K562 (cell line): ENCODE data around the gene GPX5. TPM values are rescaled to one million over a fixed set of nuclear protein-coding genes. Genes with fewer than 3 reads are reported as not detected.

Source experiments
- CCNT2 ChIP-seq: IDR thresholded peaks from 2 replicates; pipeline ENCODE4 v1.6.1; 2011; ENCODE audit warnings: borderline replicate concordance, low read depth, mild to moderate bottlenecking, moderate library complexity, mixed read lengths, low read length; ENCODE audit not compliant: insufficient read length; ENCODE audit errors: extremely low read depth
- CEBPB ChIP-seq: fragments of 450-650 bp; IDR thresholded peaks from 2 replicates; pipeline ENCODE4 v1.6.1; 2016; ENCODE audit warnings: missing genetic modification characterization, missing compliant biosample characterization
- DMBX1 ChIP-seq: fragments of 250-450 bp; sonication (Bioruptor Pico); IDR thresholded peaks from 2 replicates; pipeline ENCODE4 v1.8.0; 2022; ENCODE audit warnings: inconsistent platforms, mild to moderate bottlenecking, moderate library complexity, borderline replicate concordance
- DNMT1 ChIP-seq: fragments of 450-650 bp; IDR thresholded peaks from 2 replicates; pipeline ENCODE4 v1.6.1; 2016; ENCODE audit warnings: antibody characterized with exemption, mild to moderate bottlenecking
- FUS ChIP-seq: fragments of 200-400 bp; formaldehyde crosslinking; optimal IDR thresholded peaks from 2 replicates; pipeline ENCODE3; 2017; ENCODE audit warnings: low read depth, low read length
- GTF2A2 ChIP-seq: IDR thresholded peaks from 2 replicates; pipeline ENCODE4 v1.6.1; 2016; ENCODE audit warnings: mild to moderate bottlenecking, missing genetic modification characterization, missing compliant biosample characterization
- HES1 ChIP-seq: fragments of 450-650 bp; IDR thresholded peaks from 2 replicates; pipeline ENCODE4 v1.6.1; 2016; ENCODE audit warnings: low read depth, mild to moderate bottlenecking, moderate library complexity
- HEY1 ChIP-seq: fragments of 250-450 bp; sonication (Bioruptor Pico); IDR thresholded peaks from 2 replicates; pipeline ENCODE4 v1.5.0; 2020; ENCODE audit warnings: mild to moderate bottlenecking, moderate library complexity, borderline replicate concordance
- KDM5B ChIP-seq: fragments of 200-600 bp; sonication (generic); IDR thresholded peaks from 2 replicates; pipeline ENCODE4 v1.6.1; 2012; ENCODE audit warnings: low read depth, mild to moderate bottlenecking, moderate library complexity, low read length, control low read depth, inconsistent platforms; ENCODE audit not compliant: insufficient replicate concordance
- KHSRP ChIP-seq: fragments of 450-650 bp; IDR thresholded peaks from 2 replicates; pipeline ENCODE4 v1.6.1; 2017
- KLF16 ChIP-seq: IDR thresholded peaks from 2 replicates; pipeline ENCODE4 v1.6.1; 2016; ENCODE audit warnings: antibody characterized with exemption
- MCM7 ChIP-seq, 2 experiments: fragments of 450-650 bp; IDR thresholded peaks; 2 replicates each; pipeline ENCODE4 v1.6.1; 2016 to 2018
- MTF1 ChIP-seq: fragments of 250-450 bp; sonication (Bioruptor Pico); IDR thresholded peaks from 2 replicates; pipeline ENCODE4 v1.9.0; 2021; ENCODE audit warnings: moderate library complexity, mild to moderate bottlenecking, inconsistent platforms, borderline replicate concordance
- MYNN ChIP-seq, 2 experiments: sonication (generic); formaldehyde crosslinking in 1 of 2; IDR thresholded peaks; 2 replicates each; pipeline versions ENCODE4 v1.5.0 to v1.6.1; 2016 to 2020; ENCODE audit warnings: antibody characterized with exemption in 1 of 2, missing genetic modification reagents in 1 of 2
- NBN ChIP-seq: fragments of 450-650 bp; IDR thresholded peaks from 2 replicates; pipeline ENCODE4 v1.6.1; 2016; ENCODE audit warnings: low read depth, mild to moderate bottlenecking
- NR4A1 ChIP-seq, 2 experiments: fragments of 250-450 bp in 1 of 2; fragments of 450-650 bp in 1 of 2; sonication (Bioruptor Pico) in 1 of 2; IDR thresholded peaks; 2 replicates each; pipeline versions ENCODE4 v1.4.0 to v1.6.1; 2016 to 2020; ENCODE audit warnings: mild to moderate bottlenecking in 2 of 2, missing compliant biosample characterization in 1 of 2, missing genetic modification characterization in 1 of 2, moderate library complexity in 1 of 2
- PPARD ChIP-seq: fragments of 250-450 bp; sonication (Bioruptor Pico); IDR thresholded peaks from 2 replicates; pipeline ENCODE4 v1.8.0; 2022; ENCODE audit warnings: inconsistent platforms, mild to moderate bottlenecking, moderate library complexity
- PTRF ChIP-seq: fragments of 450-650 bp; IDR thresholded peaks from 2 replicates; pipeline ENCODE4 v1.6.1; 2016; ENCODE audit warnings: mild to moderate bottlenecking, missing genetic modification characterization, missing compliant biosample characterization
- RB1 ChIP-seq: fragments of 450-650 bp; IDR thresholded peaks from 2 replicates; pipeline ENCODE4 v1.6.1; 2017; ENCODE audit warnings: low read depth, mild to moderate bottlenecking
- SREBF1 ChIP-seq: fragments of 150-350 bp; IDR thresholded peaks from 2 replicates; pipeline ENCODE4 v1.6.1; 2014; ENCODE audit warnings: antibody characterized with exemption, low read depth, low read length, borderline replicate concordance
- STAT5B ChIP-seq: fragments of 250-450 bp; sonication (Bioruptor Pico); IDR thresholded peaks from 2 replicates; pipeline ENCODE4 v1.8.0; 2021; ENCODE audit warnings: mild to moderate bottlenecking, inconsistent platforms
- THRA ChIP-seq: fragments of 450-650 bp; IDR thresholded peaks from 2 replicates; pipeline ENCODE4 v1.6.1; 2017; ENCODE audit warnings: mild to moderate bottlenecking, moderate library complexity
- USF2 ChIP-seq: sonication (generic); formaldehyde crosslinking; IDR thresholded peaks from 2 replicates; pipeline ENCODE4 v1.5.0; 2020; ENCODE audit warnings: missing genetic modification reagents
- ZBTB1 ChIP-seq: sonication (generic); formaldehyde crosslinking; IDR thresholded peaks from 2 replicates; pipeline ENCODE4 v1.8.1; 2023; ENCODE audit warnings: missing genetic modification reagents, low read depth, mild to moderate bottlenecking, borderline replicate concordance
- ZC3H11A ChIP-seq: IDR thresholded peaks from 2 replicates; pipeline ENCODE4 v1.6.1; 2012; ENCODE audit warnings: low read depth, low read length, improper control_type of control experiment
- ZFX ChIP-seq: sonication (generic); formaldehyde crosslinking; IDR thresholded peaks from 2 replicates; pipeline ENCODE4 v1.8.0; 2022; ENCODE audit warnings: mild to moderate bottlenecking, missing genetic modification reagents, moderate library complexity
- ZNF12 ChIP-seq: sonication (generic); formaldehyde crosslinking; IDR thresholded peaks from 2 replicates; pipeline ENCODE4 v1.4.0; 2020; ENCODE audit warnings: mild to moderate bottlenecking, missing genetic modification reagents
- ZNF140 ChIP-seq: fragments of 250-450 bp; sonication (Bioruptor Pico); IDR thresholded peaks from 2 replicates; pipeline ENCODE4 v1.8.0; 2021; ENCODE audit warnings: moderate library complexity, mild to moderate bottlenecking, inconsistent platforms
- ZNF354B ChIP-seq: fragments of 250-450 bp; sonication (Bioruptor Pico); IDR thresholded peaks from 2 replicates; pipeline ENCODE4 v1.4.0; 2020
- ZNF41 ChIP-seq: fragments of 250-450 bp; sonication (Bioruptor Pico); conservative IDR thresholded peaks from 2 replicates; pipeline ENCODE4 v1.4.0; 2020; ENCODE audit warnings: mild to moderate bottlenecking
- polyA plus RNA-seq, 8 experiments: library from polyadenylated mRNA; depleted of rRNA in 4 of 8; stranded (reverse) in 5 of 8; unstranded in 3 of 8; fragments of >200 nt; fragmentation: Nextera tagmentation in 2 of 8; fragmentation: Illumina TruSeq in 1 of 8; extraction: Ambion mirVana in 2 of 8; extraction: Trizol in 1 of 8; gene quantifications; 2 replicates each; pipeline versions ENCODE4 v1.2.1 to v1.2.3, GENCODE V29; 2011 to 2014; ENCODE audit warnings: inconsistent platforms in 1 of 8, missing spikeins in 1 of 8
- total RNA-seq, 7 experiments: library from RNA; depleted of rRNA in 6 of 7; stranded (reverse); fragments of >200 nt in 6 of 7; fragmentation: Illumina TruSeq in 2 of 7; extraction: Trizol in 2 of 7; gene quantifications; 2 replicates each; pipeline versions ENCODE4 v1.2.1 to v1.2.3, GENCODE V29; 2011 to 2021; ENCODE audit warnings: low replicate concordance in 1 of 7

GPX5 gene
- total and polyA plus RNA-seq, 9 of the 15 experiments (the other 6 are each of a cell fraction or from before 2014, with no cell fraction given), result 0.07 to 0.18 (median 0.15) TPM; not detected in 6

- no peak for TF ChIP-seq ZNF41 (CRISPR knock-in tag)
- 0 out of 2 replicates have a peak, but pooled peaks have one; percentile 24 for TF ChIP-seq HES1
- no peak for TF ChIP-seq THRA
- TF ChIP-seq KHSRP, result no peak
- TF ChIP-seq ZNF140, result no peak
- no peak for TF ChIP-seq KDM5B
- peak; percentile 69 for TF ChIP-seq CCNT2
- TF ChIP-seq DMBX1 (CRISPR knock-in tag), result no peak
- no peak for TF ChIP-seq USF2 (CRISPR knock-in tag)
- TF ChIP-seq STAT5B (CRISPR knock-in tag), result no peak
- TF ChIP-seq DNMT1, result no peak
- no peak for TF ChIP-seq FUS
- TF ChIP-seq ZNF354B (CRISPR knock-in tag), result no peak
- TF ChIP-seq KLF16, result no peak
- TF ChIP-seq CEBPB (tag), result peak; percentile 55
- no peak for TF ChIP-seq PPARD (CRISPR knock-in tag)
- TF ChIP-seq MTF1, result no peak
- TF ChIP-seq MCM7 (IDR thresholded peaks at IDR 0.05), result no peak
- no peak for TF ChIP-seq ZBTB1
- no peak for TF ChIP-seq MYNN (IDR thresholded peaks at IDR 0.05)
- TF ChIP-seq MYNN (CRISPR knock-in tag; IDR thresholded peaks at IDR 0.05), result no peak
- no peak for TF ChIP-seq ZFX (CRISPR knock-in tag)
- no peak for TF ChIP-seq HEY1
- TF ChIP-seq SREBF1, result no peak
- TF ChIP-seq PTRF (tag), result no peak
- no peak; the same call in 1 of the 2 replicates for TF ChIP-seq NBN
- TF ChIP-seq GTF2A2, result no peak
- TF ChIP-seq NR4A1 (CRISPR knock-in tag; IDR thresholded peaks at IDR 0.05), result no peak
- TF ChIP-seq NR4A1 (tag; IDR thresholded peaks at IDR 0.05), result no peak
- TF ChIP-seq RB1, result no peak
- TF ChIP-seq ZNF12, result no peak
- no peak for TF ChIP-seq ZC3H11A
These were observed 19.9 kb upstream of the GPX5 start (continued) for GRCh38 chr6:28505733-28506132.
